Heart right ventricle (tissue), 16 donors: ENCODE results near the gene GTF2H4. TPM values are rescaled to one million over a fixed set of nuclear protein-coding genes. Genes with fewer than 3 reads are reported as not detected.
"Not testable (repeated sequence)": the region's sequence is repeated elsewhere in the genome, so short reads cannot be mapped to it uniquely, and the experiment has no call there.

Experiments
- ATAC-seq, 8 donors: fragments of 200-7000 bp; cut with Tn5 transposase; one replicate each; pipeline ENCODE4 v1.9.1; 2020; ENCODE audit warnings: mild to moderate bottlenecking in 8 of 8, moderate library complexity in 8 of 8, moderate number of reproducible peaks in 1 of 8
- DNase-seq, 2 donors: peaks; one replicate each; pipeline ENCODE4 v3.0.0-alpha.2; 2020
- H3K27ac ChIP-seq, 10 donors: fragments of 200-600 bp; sonication (generic) in 2 of 10; one replicate each; pipeline versions ENCODE4 v1.5.0 to v1.8.0; 2020 to 2022; ENCODE audit warnings: mild to moderate bottlenecking in 3 of 10
- H3K27me3 ChIP-seq, 7 donors: fragments of 200-600 bp; one replicate each; pipeline ENCODE4 v1.8.0; 2021 to 2022; ENCODE audit warnings: mild to moderate bottlenecking in 2 of 7
- H3K36me3 ChIP-seq, 9 donors: fragments of 200-600 bp; sonication (generic) in 1 of 9; one replicate each; pipeline versions ENCODE4 v1.5.0 to v1.8.0; 2020 to 2022; ENCODE audit warnings: mild to moderate bottlenecking in 2 of 9
- H3K4me1 ChIP-seq, 9 donors: fragments of 200-600 bp; sonication (generic) in 1 of 9; one replicate each; pipeline versions ENCODE4 v1.5.0 to v1.8.0; 2020 to 2022; ENCODE audit warnings: mild to moderate bottlenecking in 4 of 9
- H3K4me3 ChIP-seq, 10 donors: fragments of 200-600 bp; sonication (generic) in 2 of 10; one replicate each; pipeline versions ENCODE4 v1.5.0 to v1.8.0; 2020 to 2022; ENCODE audit warnings: mild to moderate bottlenecking in 7 of 10, moderate library complexity in 2 of 10
- H3K9me3 ChIP-seq, 11 donors: fragments of 200-600 bp in 10 of 11; sonication (generic) in 2 of 11; one replicate each; pipeline versions ENCODE4 v1.5.0 to v1.8.0; 2013 to 2022; ENCODE audit warnings: mild to moderate bottlenecking in 2 of 11, control low read depth in 1 of 11, moderate library complexity in 1 of 11
- CTCF ChIP-seq, 9 donors: fragments of 200-600 bp; sonication (generic) in 2 of 9; IDR thresholded peaks; one replicate each; pipeline versions ENCODE4 v1.5.0 to v1.8.0; 2021 to 2022; ENCODE audit warnings: antibody characterized with exemption in 9 of 9, mild to moderate bottlenecking in 5 of 9, moderate library complexity in 1 of 9
- WGBS, 2 donors: extraction: QIAGEN DNeasy Blood & Tissue Kit; methylation state at CpG; one replicate each; pipeline ENCODE4 v1.1.7; 2013; ENCODE audit warnings: inconsistent platforms in 1 of 2; 5-methylcytosine and 5-hydroxymethylcytosine counted together
- intact Hi-C, 10 donors: fragments of 100-400 bp; cut with DNase I; formaldehyde crosslinking; loops; one replicate each; pipeline versions ENCODE4 v1.11.1 to v1.14.2; 2022
- long read RNA-seq, 3 donors: library from polyadenylated mRNA; unstranded; transcript quantifications; one replicate each; pipeline ENCODE4 v2.0.0, GENCODE V29; 2020 to 2021
- polyA plus RNA-seq, 2 donors: library from polyadenylated mRNA; stranded (reverse); fragments of 200-250 nt; gene quantifications; one replicate each; pipeline ENCODE4 v1.2.3, GENCODE V29; 2013
- total RNA-seq, 10 donors: library from RNA; stranded (reverse); fragmentation: NEBNext Ultra II Directional in 3 of 10; extraction: Animal tissue kit (Norgen Biotek cat#: 25700) in 3 of 10; gene quantifications; one replicate each; pipeline versions ENCODE4 v1.2.1 to v1.2.4, GENCODE V29; 2021 to 2023
- donor health status: Arrhythmogenic right ventricular cardiomyopathy.
- donor health status: ischemic (EF 13 %, LVEDD 7.1; RV severe dilation, severe dysfunction).
- donor health status: healthy with polysubstance abuse.
- donor health status: DM: no; HTN: yes; CAD: no.
- donor health status: DM: no; HTN: no; CAD: no.
- donor health status: ischemic (EF 25% LVEDD 6.9; RV normal size, moderate dysfunction).
- donor health status: ischemic (EF 25% LVEDD 5.7; RV mildly dilated, moderate dysfunction).
- donor health status: healthy.
- donor health status: DM: yes; HTN: yes; CAD: no.
- donor health status: Ischemic cardiomyopathy.
- donor health status: ischemic (EF 35%, LVEDD 5.7; RV mildly dilated, moderate dysfunction).
- donor health status: nonischemic (EF 11% LVEDD 7.7; RV severe dilation, severe dysfunction).
- donor health status: DM: yes; HTN: yes; CAD: no.
- donor health status: PGD.
- donor health status: ischemic (EF 29% LVEDD 5.4; RV normal size, mild dysfunction).
- donor health status: nonischemic (EF 23%, LVEDD 6.1; RV moderate dilation, normal function).

The GTF2H4 gene
- total RNA-seq (10 to 100 TPM in 8 of 10 donors, 1 to 10 TPM in 2; 8.3 to 25.1 (median 12.5) TPM), polyA plus RNA-seq (10 to 100 TPM; 15.9 to 27.0 TPM)
- long read RNA-seq, donor 1, partial matches to known transcripts, result 0 of 1 reads
- long read RNA-seq, donor 1, other reads (novel, unspliced or antisense), result 1 of 1 reads
- long read RNA-seq, donor 2, partial matches to known transcripts, result 1 of 1 reads
- long read RNA-seq, donor 2, other reads (novel, unspliced or antisense), result 0 of 1 reads
- long read RNA-seq, donor 3, partial matches to known transcripts, result 0 of 14 reads
- long read RNA-seq, donor 3, other reads (novel, unspliced or antisense), result 10 of 14 reads

- peak; percentile 94 to 98 for DNase-seq
- peaks cover 0 to 38% (median 25%) of the 10 kb centered on the region in 9 donors for H3K36me3 ChIP-seq
- no peak for TF ChIP-seq CTCF (IDR thresholded peaks at IDR 0.05)
- H3K4me1 ChIP-seq, result peaks cover 0 to 21% (median 11%) of the 10 kb centered on the region in 9 donors
- intact Hi-C loops, result loop anchor here in 1 of 10 donors (1.0 kb wide), 1 partner anchor 23 kb away; no protein-coding TSS in a partner anchor
- peak within 1 kb of the TSS; percentile 47 to 94 (median 79) for H3K4me3 ChIP-seq
- 1 to 2% methylated on average over 48 to 49 of the region's 49 CpGs for WGBS, 2 donors
- ATAC-seq, result peak; percentile 98 to 100 (median 99)
- no peaks in the 10 kb centered on the region for H3K27me3 ChIP-seq
- H3K27ac ChIP-seq, result peak within 1 kb of the TSS in 8 of 10 donors; percentile 22 to 77 (median 63)
- H3K9me3 ChIP-seq, result no peaks in the 10 kb centered on the region
Measured at GRCh38 chr6:30907758-30908591, at the start of gene GTF2H4. GTF2H4 (plus strand) TSS chr6:30908207.

- intact Hi-C loops, result loop anchor here in 1 of 10 donors (2.0 kb wide), 1 partner anchor 59 kb away; no protein-coding TSS in a partner anchor
- not testable (repeated sequence) for DNase-seq, H3K4me3 ChIP-seq, ATAC-seq, H3K27ac ChIP-seq, H3K36me3 ChIP-seq, H3K27me3 ChIP-seq, H3K9me3 ChIP-seq, H3K4me1 ChIP-seq
- 97 to 98% methylated on average over 4 of the region's 4 CpGs for WGBS, 2 donors
Measured at GRCh38 chr6:30859726-30860125, 48.3 kb upstream of the GTF2H4 start.

GRCh38 chr6:30861257-30862048 is 46.6 kb upstream of the GTF2H4 start:
- Histone ChIP-seq H3K27me3 (peaks cover 0 to 3% (median 0%) of the 10 kb centered on the region in 7 donors), H3K4me1 (no peaks in the 10 kb centered on the region), H3K27ac (no peak overlapping the region), H3K4me3 (no peak overlapping the region), H3K9me3 (no peaks in the 10 kb centered on the region), H3K36me3 (no peaks in the 10 kb centered on the region)
- ATAC-seq (no peak), DNase-seq (no peak)
- intact Hi-C loops, result loop anchor here in 1 of 10 donors (2.0 kb wide), 1 partner anchor 61 kb away; no protein-coding TSS in a partner anchor
- WGBS, 2 donors, result 75 to 80% methylated on average over 3 of the region's 3 CpGs
- TF ChIP-seq CTCF (IDR thresholded peaks at IDR 0.05), result no peak

- peaks cover 0 to 3% (median 0%) of the 10 kb centered on the region in 7 donors for H3K27me3 ChIP-seq
- 80 to 85% methylated on average over 10 of the region's 10 CpGs for WGBS, 2 donors
- no peaks in the 10 kb centered on the region for H3K9me3 ChIP-seq
- no peak for TF ChIP-seq CTCF (IDR thresholded peaks at IDR 0.05)
- no peaks in the 10 kb centered on the region for H3K36me3 ChIP-seq
- no peaks in the 10 kb centered on the region for H3K4me1 ChIP-seq
- no peak for DNase-seq
- no peak overlapping the region for H3K4me3 ChIP-seq
- no peak for ATAC-seq
- intact Hi-C loops, result no loop called here
- no peak overlapping the region for H3K27ac ChIP-seq
Measured at GRCh38 chr6:30862156-30862875, 45.7 kb upstream of the GTF2H4 start.
